ENCODE results near the gene GET3. TPM values are rescaled to one million over a fixed set of nuclear protein-coding genes. Genes with fewer than 3 reads are reported as not detected.
"Not testable (repeated sequence)": the region's sequence is repeated elsewhere in the genome, so short reads cannot be mapped to it uniquely, and the experiment has no call there.

The GET3 gene
- total RNA-seq = 10 to 100 TPM; 92.8 to 95.1 (median 93.8) TPM

- ATAC-seq = peak; percentile 85 to 86
These were observed at the start of gene GET3 for GRCh38 chr19:12736995-12737834. Gene GET3, plus strand, starts transcription at chr19:12737497. Its CDS starts 9 bp downstream, at chr19:12737506.

GRCh38 chr19:12689012-12689411 lies 48.3 kb upstream of the GET3 start:
- H3K9me3 Mint-ChIP-seq = no peaks in the 10 kb centered on the region
- H3K27me3 Mint-ChIP-seq (ENCODE audit: low read depth) = no peaks in the 10 kb centered on the region
- H3K4me1 Mint-ChIP-seq (ENCODE audit: low read depth) = no peaks in the 10 kb centered on the region
- no peak overlapping the region for H3K4me3 Mint-ChIP-seq
- peak in 1 of 2 donors; percentile 19 for ATAC-seq
- H3K36me3 Mint-ChIP-seq (ENCODE audit: insufficient read depth) = peaks cover 2% of the 10 kb centered on the region
- no peak for DNase-seq

More at GRCh38 chr19:12736995-12737834, at the start of gene GET3:
- Mint-ChIP-seq H3K4me1 (ENCODE audit: low read depth) (peaks cover 34% of the 10 kb centered on the region), H3K4me3 (peak within 1 kb of the TSS; percentile 100), H3K36me3 (ENCODE audit: insufficient read depth) (peaks cover 10% of the 10 kb centered on the region), H3K9me3 (no peaks in the 10 kb centered on the region), H3K27me3 (ENCODE audit: low read depth) (no peaks in the 10 kb centered on the region)
- DNase-seq = peak; percentile 65

GRCh38 chr19:12689581-12690216 lies 47.6 kb upstream of the GET3 start:
- no peaks in the 10 kb centered on the region for H3K9me3 Mint-ChIP-seq
- peaks cover 2% of the 10 kb centered on the region for H3K36me3 Mint-ChIP-seq (ENCODE audit: insufficient read depth)
- no peak overlapping the region for H3K4me3 Mint-ChIP-seq
- ATAC-seq (no peak), DNase-seq (no peak)
- no peaks in the 10 kb centered on the region for H3K27me3 Mint-ChIP-seq (ENCODE audit: low read depth)
- peaks cover under 1% of the 10 kb centered on the region for H3K4me1 Mint-ChIP-seq (ENCODE audit: low read depth)

DNA sequence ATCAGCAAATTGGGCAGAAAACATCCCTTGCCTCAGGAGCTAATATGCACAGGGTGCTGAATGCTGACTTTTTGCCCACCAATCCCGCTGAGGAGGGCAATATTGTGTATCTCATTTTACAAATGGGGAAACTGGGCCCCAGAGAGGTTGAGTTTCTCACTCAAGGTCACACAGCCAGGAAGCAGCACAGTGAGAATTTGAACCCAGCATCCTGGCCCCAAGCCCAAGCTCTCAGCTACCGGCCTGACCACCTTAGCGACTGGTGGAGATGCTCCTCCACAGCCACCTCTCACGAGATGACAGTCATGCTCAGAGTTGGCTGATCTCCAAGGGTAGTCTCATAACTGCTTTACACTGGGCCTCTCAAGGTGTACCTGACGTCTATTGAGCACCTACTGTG lies 44.3 kb upstream of the GET3 start:
- Mint-ChIP-seq H3K36me3 (ENCODE audit: insufficient read depth) (peaks cover 2% of the 10 kb centered on the region), H3K9me3 (no peaks in the 10 kb centered on the region), H3K4me3 (no peak overlapping the region), H3K4me1 (ENCODE audit: low read depth) (peaks cover 6% of the 10 kb centered on the region), H3K27me3 (ENCODE audit: low read depth) (no peaks in the 10 kb centered on the region)
- no peak for DNase-seq
- no peak for ATAC-seq

DNA sequence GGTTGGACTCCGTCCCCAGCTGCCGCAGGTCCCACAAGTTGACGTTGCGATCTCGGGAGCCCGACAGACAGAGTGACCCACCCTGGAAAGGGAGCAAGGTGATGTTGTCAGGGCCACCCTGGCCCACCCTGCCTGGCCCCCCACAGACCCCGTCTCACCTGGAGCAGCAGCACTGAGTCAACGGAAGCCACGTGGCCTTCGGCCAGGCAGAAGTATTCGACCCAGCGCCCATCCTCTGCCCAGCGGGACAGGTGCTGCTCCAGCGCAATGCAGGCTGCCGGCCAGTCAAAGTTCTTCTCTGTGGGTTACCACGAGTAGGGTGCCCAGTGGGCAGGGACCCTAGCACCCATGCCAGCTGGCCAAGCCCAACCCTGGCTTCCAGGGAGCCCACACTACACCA lies 42.7 kb upstream of the GET3 start:
- peak overlapping the region; percentile 87 for H3K4me3 Mint-ChIP-seq
- peaks cover 5% of the 10 kb centered on the region for H3K36me3 Mint-ChIP-seq (ENCODE audit: insufficient read depth)
- no peaks in the 10 kb centered on the region for H3K9me3 Mint-ChIP-seq
- ATAC-seq (no peak), DNase-seq (no peak)
- peaks cover 8% of the 10 kb centered on the region for H3K4me1 Mint-ChIP-seq (ENCODE audit: low read depth)
- H3K27me3 Mint-ChIP-seq (ENCODE audit: low read depth) = no peaks in the 10 kb centered on the region

DNA sequence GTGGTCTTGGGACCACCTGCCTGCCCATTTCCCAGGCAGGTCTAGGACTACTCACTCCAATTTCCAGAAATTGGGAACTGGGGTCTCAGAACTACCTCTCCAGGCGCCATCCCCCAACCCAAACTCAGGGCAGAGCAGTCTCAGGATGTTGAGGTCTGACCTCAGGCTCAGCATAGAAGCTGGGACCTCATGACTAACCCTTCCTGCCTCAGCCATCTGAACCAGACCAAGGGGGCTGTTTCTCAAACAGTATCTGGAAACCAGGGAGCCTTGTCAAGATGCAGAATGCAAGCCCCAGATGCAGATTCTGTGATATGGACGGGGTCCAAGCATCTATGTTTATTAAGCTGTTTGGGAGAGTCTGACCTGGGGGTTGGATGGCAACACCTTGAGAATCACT lies 42.2 kb upstream of the GET3 start:
- no peak for DNase-seq
- H3K9me3 Mint-ChIP-seq = no peaks in the 10 kb centered on the region
- no peak for ATAC-seq
- peak overlapping the region; percentile 87 for H3K4me3 Mint-ChIP-seq
- no peaks in the 10 kb centered on the region for H3K27me3 Mint-ChIP-seq (ENCODE audit: low read depth)
- H3K4me1 Mint-ChIP-seq (ENCODE audit: low read depth) = peaks cover 8% of the 10 kb centered on the region
- H3K36me3 Mint-ChIP-seq (ENCODE audit: insufficient read depth) = peaks cover 5% of the 10 kb centered on the region

DNA sequence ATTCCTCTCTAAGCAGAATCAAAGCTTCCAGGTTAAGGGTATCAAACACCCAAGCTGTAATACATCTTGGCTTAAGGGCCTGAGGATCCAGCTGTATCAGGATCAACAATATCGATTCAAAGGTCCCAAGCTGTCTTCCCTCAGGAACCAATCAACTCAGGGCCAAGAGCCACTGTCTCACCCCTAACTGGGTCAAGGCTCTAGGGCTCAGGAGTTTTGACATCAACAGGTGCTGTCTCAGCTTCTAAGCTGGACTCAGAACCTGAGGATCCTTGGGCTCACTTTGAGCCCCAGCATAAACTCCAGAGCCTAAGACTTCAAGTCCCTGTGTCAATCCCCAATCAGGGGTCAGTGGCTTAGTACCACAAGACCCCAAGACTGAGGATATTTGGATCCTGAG lies 41.8 kb upstream of the GET3 start:
- Mint-ChIP-seq H3K4me1 (ENCODE audit: low read depth) (peaks cover 8% of the 10 kb centered on the region), H3K9me3 (no peaks in the 10 kb centered on the region), H3K27me3 (ENCODE audit: low read depth) (no peaks in the 10 kb centered on the region), H3K4me3 (peak overlapping the region; percentile 87), H3K36me3 (ENCODE audit: insufficient read depth) (peaks cover 5% of the 10 kb centered on the region)
- ATAC-seq (no peak), DNase-seq (no peak)

- H3K9me3 Mint-ChIP-seq = no peaks in the 10 kb centered on the region
These were observed 41.3 kb upstream of the GET3 start for GRCh38 chr19:12695997-12696365.

DNA sequence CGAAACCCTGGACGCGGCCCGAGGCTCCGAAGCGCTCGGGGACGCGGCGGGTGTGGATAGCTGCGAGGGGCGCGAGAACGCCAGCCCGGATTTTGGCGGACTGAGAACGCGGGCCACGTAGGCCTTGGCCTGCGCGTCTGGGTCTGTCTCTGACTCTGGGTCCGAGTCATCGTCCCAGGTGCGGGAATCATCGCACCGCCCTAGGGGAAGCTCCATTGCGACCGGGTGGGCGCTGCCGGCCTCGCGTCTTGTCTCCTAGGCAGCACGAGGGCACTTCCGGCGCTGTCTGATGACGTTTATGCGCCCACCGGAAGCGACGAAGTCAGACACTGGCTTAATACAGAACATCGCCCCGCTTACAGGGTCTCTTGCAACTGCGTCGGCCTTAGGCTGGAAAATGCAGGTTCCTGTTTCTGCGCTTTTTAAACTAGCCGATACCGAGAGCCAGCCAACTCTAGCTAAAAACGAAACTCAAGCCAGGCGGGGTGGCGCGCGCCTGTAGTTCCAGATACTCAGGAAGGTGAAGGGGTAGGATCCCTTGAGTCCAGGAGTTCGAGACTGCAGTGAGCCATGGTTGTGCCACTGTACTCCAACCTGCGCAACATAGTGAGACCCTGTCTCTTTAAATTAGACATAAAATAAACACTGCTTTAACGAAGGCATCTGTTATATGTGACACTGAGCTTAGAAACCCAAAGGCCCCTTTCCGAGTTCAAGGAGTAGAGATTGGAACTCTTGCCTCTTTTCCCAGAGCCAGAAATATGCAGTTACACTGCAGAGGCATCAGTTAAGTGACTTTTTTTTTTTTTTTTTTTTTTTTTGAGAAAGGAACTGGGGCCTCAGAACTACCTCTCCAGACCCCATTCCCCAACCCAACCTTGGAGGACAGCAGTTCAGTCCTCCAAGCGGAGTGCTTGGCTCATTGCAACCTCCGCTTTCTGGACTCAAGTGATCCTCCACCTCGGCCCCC lies 40.6 kb upstream of the GET3 start, which contains the start of gene FBXW9:
FBXW9 (minus strand) TSS at position 266 of the 970 bp plus-strand sequence; CDS start at position 216, 50 bp downstream.
- H3K9me3 Mint-ChIP-seq = no peaks in the 10 kb centered on the region
- ATAC-seq = peak; percentile 88 to 91

More at GRCh38 chr19:12695997-12696365, 41.3 kb upstream of the GET3 start:
- Mint-ChIP-seq H3K4me3 (peak overlapping the region; percentile 87), H3K4me1 (ENCODE audit: low read depth) (peaks cover 8% of the 10 kb centered on the region), H3K27me3 (ENCODE audit: low read depth) (no peaks in the 10 kb centered on the region), H3K36me3 (ENCODE audit: insufficient read depth) (peaks cover 8% of the 10 kb centered on the region)
- DNase-seq (peak; percentile 18), ATAC-seq (peak; percentile 30 to 41)

DNA sequence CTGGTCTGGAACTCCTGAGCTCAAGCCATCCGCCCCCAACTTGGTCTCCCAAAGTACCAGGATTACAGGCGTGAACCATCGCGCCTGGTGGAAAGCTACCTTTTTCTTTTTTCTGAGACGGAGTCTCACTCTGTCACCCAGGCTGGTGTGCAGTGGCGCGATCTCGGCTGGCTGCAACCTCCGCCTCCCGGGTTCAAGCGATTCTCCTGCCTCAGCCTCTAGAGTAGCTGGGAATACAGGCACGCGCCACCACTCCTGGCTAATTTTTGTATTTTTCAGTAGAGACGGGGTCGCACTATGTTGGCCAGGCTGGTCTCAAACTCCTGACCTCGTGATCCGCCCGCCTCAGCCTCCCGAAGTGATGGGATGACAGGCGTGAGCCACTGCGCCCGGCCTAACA lies 39.9 kb upstream of the GET3 start:
- ATAC-seq; H3K9me3 Mint-ChIP-seq; DNase-seq; H3K27me3 Mint-ChIP-seq (ENCODE audit: low read depth); H3K4me1 Mint-ChIP-seq (ENCODE audit: low read depth): not testable (repeated sequence)
- peaks cover 11% of the 10 kb centered on the region for H3K36me3 Mint-ChIP-seq (ENCODE audit: insufficient read depth)
- peak overlapping the region; percentile 24 for H3K4me3 Mint-ChIP-seq

More for the DNA sequence above, 40.6 kb upstream of the GET3 start, which contains the start of gene FBXW9:
- Mint-ChIP-seq H3K27me3 (ENCODE audit: low read depth) (no peaks in the 10 kb centered on the region), H3K4me1 (ENCODE audit: low read depth) (peaks cover 8% of the 10 kb centered on the region), H3K36me3 (ENCODE audit: insufficient read depth) (peaks cover 11% of the 10 kb centered on the region), H3K4me3 (peak within 1 kb of the TSS; percentile 87)
- DNase-seq = peak; percentile 98

GRCh38 chr19:12698138-12698537 lies 39.2 kb upstream of the GET3 start:
- H3K4me1 Mint-ChIP-seq (ENCODE audit: low read depth) = peaks cover 8% of the 10 kb centered on the region

DNA sequence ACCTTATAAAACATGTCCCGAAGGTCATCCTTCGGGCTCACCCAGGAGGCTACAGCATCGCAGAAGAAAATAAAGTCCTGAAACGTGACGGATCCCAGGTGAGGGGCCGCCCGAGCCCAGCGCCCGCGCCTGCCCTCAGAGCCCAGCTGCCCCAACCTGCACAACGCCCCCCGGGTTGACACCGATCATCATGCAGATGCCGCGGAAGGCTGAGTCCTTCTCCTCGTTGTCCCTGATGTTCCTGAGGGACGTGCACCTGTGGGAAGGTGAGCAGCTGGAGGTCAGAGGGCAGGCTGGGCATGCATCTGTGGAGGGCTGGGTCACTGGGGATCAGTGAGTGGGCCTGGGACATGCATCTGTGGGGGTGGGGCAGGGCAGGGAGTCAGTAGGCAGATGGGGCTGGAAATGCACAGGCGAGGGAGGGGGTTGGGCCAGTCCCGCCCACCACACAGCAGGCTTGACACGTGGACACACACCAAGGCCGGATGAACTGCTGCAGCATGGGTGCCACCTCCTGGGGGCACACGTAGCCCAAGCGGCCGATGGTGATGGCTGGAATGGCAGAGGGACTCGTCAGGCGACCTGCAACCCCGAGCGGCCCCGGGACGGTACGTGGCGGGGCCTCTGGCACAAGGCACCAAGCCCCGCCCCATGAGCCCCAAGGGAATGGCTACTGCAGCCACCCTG lies 35.6 kb upstream of the GET3 start:
- Mint-ChIP-seq H3K27me3 (ENCODE audit: low read depth) (no peaks in the 10 kb centered on the region), H3K4me3 (no peak overlapping the region), H3K36me3 (ENCODE audit: insufficient read depth) (peaks cover 35% of the 10 kb centered on the region), H3K9me3 (no peaks in the 10 kb centered on the region), H3K4me1 (ENCODE audit: low read depth) (peaks cover 4% of the 10 kb centered on the region)
- DNase-seq (no peak), ATAC-seq (no peak)

More at GRCh38 chr19:12698138-12698537, 39.2 kb upstream of the GET3 start:
- ATAC-seq (no peak), DNase-seq (no peak)
- H3K9me3 Mint-ChIP-seq = no peaks in the 10 kb centered on the region
- no peaks in the 10 kb centered on the region for H3K27me3 Mint-ChIP-seq (ENCODE audit: low read depth)
- peak overlapping the region; percentile 66 for H3K4me3 Mint-ChIP-seq
- H3K36me3 Mint-ChIP-seq (ENCODE audit: insufficient read depth) = peaks cover 14% of the 10 kb centered on the region

- H3K27me3 Mint-ChIP-seq (ENCODE audit: low read depth) = no peaks in the 10 kb centered on the region
- no peak for DNase-seq
- H3K9me3 Mint-ChIP-seq = no peaks in the 10 kb centered on the region
- no peak overlapping the region for H3K4me3 Mint-ChIP-seq
- ATAC-seq = peak; percentile 67 to 72
- peaks cover 2% of the 10 kb centered on the region for H3K4me1 Mint-ChIP-seq (ENCODE audit: low read depth)
- peaks cover 35% of the 10 kb centered on the region for H3K36me3 Mint-ChIP-seq (ENCODE audit: insufficient read depth)
These were observed 34.3 kb upstream of the GET3 start for GRCh38 chr19:12703046-12703445.
